Adipocyte (in vitro differentiated cells): ENCODE results near the gene ETFA.

ENCODE experiments used
- DNase-seq: peaks from one replicate; pipeline ENCODE4 v3.0.0-alpha.2; 2015; ENCODE audit warnings: low read depth
- H3K27me3 ChIP-seq: replicated peaks from 2 replicates; pipeline ENCODE4 v1.7.0; 2013; ENCODE audit warnings: mild to moderate bottlenecking, low read length, moderate library complexity; ENCODE audit not compliant: control insufficient read depth, insufficient read depth
- H3K36me3 ChIP-seq: 2 replicates; pipeline ENCODE4 v1.7.0; 2013; ENCODE audit warnings: low read length, mild to moderate bottlenecking, moderate library complexity; ENCODE audit not compliant: control insufficient read depth, insufficient read depth, severe bottlenecking
- H3K4me1 ChIP-seq: 2 replicates; pipeline ENCODE4 v1.7.0; 2013; ENCODE audit warnings: mild to moderate bottlenecking, low read length, moderate library complexity; ENCODE audit not compliant: control insufficient read depth, insufficient read depth
- H3K4me3 ChIP-seq: 2 replicates; pipeline ENCODE4 v1.7.0; 2013; ENCODE audit warnings: mild to moderate bottlenecking, low read length, moderate library complexity
- H3K9ac ChIP-seq: 2 replicates; pipeline ENCODE4 v1.7.0; 2013; ENCODE audit warnings: mild to moderate bottlenecking, low read length, moderate library complexity
- H3K9me3 ChIP-seq: 2 replicates; pipeline ENCODE4 v1.7.0; 2013; ENCODE audit warnings: mild to moderate bottlenecking, low read length, moderate library complexity; ENCODE audit not compliant: control insufficient read depth

Gene ETFA

DNA sequence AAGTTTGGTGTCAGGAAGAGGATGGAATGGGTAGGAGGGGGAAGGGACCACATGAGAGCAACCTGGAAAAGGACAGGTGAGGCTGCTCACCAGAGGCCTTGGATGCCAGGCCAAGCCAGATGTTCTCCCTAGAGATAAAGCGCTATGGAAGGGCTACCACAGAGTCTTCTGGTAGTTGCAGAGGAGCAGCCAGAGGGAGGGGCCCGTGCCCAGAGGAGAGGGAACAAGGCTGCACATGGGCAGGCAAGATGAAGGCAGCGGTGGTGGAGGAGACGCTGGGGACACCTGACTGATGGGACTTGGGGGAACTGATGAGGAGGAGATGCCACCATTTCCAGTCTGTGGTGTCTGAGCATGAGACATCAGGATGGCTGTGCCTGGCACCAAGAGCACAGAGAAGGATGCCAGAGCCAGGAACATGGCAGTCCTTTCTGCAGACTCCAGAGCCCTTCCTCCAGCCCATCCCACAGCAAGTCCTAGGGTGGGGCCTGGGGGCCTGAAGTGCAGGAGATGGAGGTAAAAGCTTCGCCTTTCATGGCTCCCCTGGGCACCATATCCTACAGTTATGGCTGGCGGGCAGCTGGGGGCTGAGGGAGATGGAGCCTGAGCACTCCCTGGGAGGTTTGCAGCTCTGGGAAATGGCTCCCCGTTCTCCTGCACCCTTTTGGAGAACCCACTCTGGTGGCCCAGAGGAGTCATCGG is 103.0 kb downstream of the ETFA start:
- peaks cover 75% of the 10 kb centered on the region for H3K36me3 ChIP-seq
- no peaks in the 10 kb centered on the region for H3K9me3 ChIP-seq
- no peaks in the 10 kb centered on the region for H3K27me3 ChIP-seq
- no peak for DNase-seq
- H3K4me1 ChIP-seq, result no peaks in the 10 kb centered on the region
- H3K9ac ChIP-seq, result no peak overlapping the region
- H3K4me3 ChIP-seq, result no peak overlapping the region

DNA sequence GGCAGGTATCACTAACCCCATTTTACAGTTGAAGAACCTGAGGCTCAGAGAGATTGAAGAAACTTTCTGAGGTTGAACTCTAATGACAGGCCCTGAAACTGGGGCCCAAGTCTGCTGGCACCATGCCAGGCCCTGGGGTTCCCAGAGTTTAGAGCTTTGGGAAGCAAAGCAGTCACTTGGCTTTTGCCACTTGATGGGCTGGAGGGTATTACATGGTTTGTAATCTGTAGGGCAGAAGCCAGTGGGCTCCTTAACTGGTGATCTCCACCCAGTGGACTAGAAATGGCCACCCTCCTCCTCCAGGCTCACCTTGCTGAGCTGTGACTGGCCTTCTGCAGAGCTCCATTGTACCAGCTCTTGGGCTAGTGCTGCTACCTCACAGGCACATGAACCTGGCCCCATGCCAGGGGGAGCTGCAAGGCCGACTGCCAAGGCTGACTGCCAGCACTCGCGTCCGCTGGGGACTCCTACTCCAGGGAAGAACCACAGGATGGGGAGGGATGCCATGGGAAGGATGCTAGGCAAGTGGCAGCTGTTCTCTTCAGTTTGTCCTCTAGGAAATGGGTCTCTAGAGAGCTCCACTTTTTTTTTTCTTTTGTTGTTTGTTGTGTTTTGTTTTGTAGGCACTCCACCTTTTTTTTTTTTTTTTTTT is 104.8 kb downstream of the ETFA start:
- no peaks in the 10 kb centered on the region for H3K9me3 ChIP-seq
- no peak overlapping the region for H3K9ac ChIP-seq
- no peaks in the 10 kb centered on the region for H3K27me3 ChIP-seq
- H3K4me1 ChIP-seq, result no peaks in the 10 kb centered on the region
- no peak overlapping the region for H3K4me3 ChIP-seq
- H3K36me3 ChIP-seq, result peaks cover 57% of the 10 kb centered on the region
- no peak for DNase-seq

DNA sequence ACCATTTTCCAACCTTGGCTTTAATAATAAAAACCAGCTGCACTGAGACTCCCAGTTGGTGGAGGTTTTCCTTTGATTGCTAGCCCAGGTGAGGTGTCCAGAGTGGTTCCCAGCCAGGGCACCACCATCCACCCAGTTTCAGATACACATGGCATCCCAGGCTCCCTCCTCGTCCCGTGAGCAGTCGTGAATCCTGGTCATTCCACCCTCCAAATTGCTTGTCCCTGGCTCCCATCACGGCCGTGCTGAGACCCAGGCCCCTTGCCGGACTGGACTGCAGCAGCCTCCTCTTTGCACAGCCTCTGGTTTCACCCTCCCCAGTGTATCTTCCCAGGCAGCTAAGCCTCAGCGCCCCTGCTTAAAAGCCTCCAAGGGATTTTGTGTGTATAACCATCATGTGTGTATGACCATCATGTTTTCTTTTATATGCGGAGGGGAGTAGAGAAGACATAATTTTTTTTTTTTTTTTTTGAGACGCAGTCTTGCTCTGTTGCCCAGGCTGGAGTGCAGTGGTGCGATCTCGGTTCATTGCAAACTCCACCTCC is 106.3 kb downstream of the ETFA start:
- Histone ChIP-seq H3K9me3 (no peaks in the 10 kb centered on the region), H3K27me3 (no peaks in the 10 kb centered on the region), H3K4me3 (no peak overlapping the region), H3K4me1 (no peaks in the 10 kb centered on the region), H3K9ac (no peak overlapping the region), H3K36me3 (peaks cover 44% of the 10 kb centered on the region)
- DNase-seq, result no peak

DNA sequence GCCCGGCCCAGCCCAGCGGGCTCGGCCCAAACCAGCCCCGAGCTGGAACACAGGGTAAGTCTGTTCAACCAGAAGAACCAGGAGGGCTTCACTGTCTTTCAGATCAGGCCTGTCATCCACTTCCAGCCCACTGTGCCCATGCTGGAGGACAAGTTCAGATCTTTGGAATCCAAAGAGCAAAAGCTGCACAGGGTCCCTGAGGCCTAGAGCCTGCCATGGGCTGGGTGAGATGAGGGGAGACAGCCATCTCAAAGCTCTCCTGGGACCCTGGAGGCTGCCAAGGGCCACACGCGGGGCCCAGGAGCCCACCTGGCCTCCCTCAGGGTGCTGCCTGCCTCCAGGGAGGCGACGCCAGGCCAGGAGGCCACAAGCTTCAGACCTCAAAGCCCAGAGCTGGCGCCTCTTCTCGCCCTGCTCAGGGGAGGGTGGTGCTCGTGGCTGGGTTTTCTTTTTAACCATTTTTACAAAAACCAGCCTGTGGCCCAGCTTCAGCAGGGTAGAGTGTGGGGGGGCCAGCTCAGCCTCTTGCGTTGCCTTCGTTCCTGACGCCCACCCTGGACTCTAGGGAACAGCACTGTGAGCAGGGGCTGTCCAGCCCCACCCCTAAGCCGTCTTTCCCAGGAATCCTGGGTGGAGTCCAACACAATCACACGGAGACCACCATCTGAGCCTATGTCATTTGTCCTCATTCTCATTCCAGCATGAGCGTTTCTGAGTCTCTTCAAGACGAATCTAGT is 107.0 kb downstream of the ETFA start:
- Histone ChIP-seq H3K27me3 (no peaks in the 10 kb centered on the region), H3K4me1 (peaks cover 2% of the 10 kb centered on the region), H3K36me3 (peaks cover 37% of the 10 kb centered on the region), H3K9me3 (no peaks in the 10 kb centered on the region), H3K4me3 (no peak overlapping the region), H3K9ac (no peak overlapping the region)
- DNase-seq, result no peak

DNA sequence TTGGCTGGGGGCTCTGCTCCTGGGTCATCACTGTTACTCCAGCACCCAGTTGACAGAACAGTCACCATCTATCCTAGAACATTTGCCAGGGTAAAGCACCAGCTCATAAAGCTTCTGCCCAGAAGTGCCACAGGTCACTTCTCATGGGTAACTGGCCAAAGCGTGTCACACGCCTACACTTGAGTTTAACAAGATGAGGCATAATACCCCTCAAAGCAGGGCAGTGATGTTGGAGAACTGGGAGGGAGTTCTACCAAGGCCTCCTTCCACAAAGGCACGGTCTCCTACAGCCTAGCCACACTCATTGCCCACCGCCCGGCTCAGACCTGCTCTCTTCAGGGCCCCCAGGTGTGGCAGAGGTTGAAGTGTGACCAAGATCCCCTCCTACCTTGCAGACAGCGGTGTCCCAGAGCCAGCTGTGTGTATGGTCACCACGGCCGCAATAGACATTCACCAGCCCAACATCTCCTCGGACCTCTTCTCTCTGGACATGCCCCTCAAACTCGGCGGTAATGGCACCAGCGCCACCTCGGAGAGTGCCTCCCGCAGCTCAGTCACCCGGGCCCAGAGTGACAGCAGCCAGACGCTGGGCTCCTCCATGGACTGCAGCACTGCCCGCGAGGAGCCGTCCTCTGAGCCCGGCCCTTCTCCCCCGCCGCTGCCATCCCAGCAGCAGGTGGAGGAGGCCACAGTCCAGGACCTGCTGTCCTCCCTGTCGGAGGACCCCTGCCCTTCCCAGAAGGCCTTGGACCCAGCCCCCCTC is 107.7 kb downstream of the ETFA start:
- Histone ChIP-seq H3K4me1 (peaks cover 10% of the 10 kb centered on the region), H3K27me3 (no peaks in the 10 kb centered on the region), H3K9me3 (no peaks in the 10 kb centered on the region), H3K4me3 (no peak overlapping the region), H3K9ac (no peak overlapping the region), H3K36me3 (peaks cover 30% of the 10 kb centered on the region)
- no peak for DNase-seq

DNA sequence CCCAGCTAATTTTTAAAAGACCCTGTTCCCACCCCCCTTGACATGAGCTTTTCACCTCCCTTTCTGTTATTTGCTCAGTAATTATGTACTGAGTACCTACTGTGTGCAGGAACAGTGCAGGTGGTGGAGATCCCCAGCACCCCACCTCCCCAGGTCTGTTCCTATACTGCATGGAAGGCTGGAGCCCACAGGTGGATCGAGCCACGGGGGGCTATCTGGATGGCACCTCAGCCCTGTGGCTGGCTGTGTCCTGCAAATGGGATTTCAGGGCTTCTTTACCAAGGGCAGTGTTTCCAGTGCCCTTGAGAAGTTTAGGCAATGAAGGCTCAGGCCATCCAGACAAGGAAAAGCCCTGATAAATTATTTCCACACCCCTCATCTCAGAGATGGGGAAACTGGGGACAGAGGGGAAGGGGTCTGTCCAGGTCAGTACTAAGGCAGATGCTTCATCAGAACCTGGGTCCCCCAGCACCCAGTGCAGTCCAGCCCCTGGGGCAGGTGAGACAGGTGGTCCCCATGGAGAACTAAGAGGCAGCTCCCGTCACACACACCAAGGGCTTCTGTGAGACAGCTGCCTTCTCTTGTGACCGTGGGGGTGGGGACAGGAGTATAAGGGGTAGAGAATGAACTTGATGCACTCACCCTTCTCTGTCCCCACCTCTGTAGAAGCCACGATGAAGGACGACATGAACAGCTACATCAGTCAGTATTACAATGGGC is 109.6 kb downstream of the ETFA start:
- no peak for DNase-seq
- Histone ChIP-seq H3K27me3 (no peaks in the 10 kb centered on the region), H3K36me3 (peaks cover 20% of the 10 kb centered on the region), H3K9me3 (no peaks in the 10 kb centered on the region), H3K9ac (no peak overlapping the region), H3K4me3 (no peak overlapping the region), H3K4me1 (peaks cover 26% of the 10 kb centered on the region)

DNA sequence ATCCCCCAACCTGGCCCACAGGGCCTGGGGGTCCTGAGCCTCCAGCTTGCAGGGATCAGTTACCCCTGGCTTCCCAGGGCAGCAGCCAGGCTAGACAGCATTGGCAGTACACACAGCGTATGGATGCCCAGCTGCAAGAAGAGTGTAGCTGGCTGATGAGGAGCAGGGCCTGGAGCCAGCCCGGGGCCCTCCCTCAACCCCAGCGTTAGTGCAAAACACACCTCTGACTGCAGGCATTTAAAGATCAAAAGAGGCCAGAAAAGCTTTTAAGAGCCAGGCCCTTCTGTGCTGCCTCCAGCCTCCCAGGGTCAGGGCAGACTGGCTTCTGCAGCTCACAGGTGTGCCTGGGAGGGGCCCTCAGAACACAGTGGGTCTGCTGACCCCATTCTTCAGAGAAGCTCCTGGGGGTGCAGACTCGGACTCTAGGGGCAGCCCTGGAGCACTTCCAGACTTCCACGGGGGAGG is 110.6 kb downstream of the ETFA start:
- peaks cover 35% of the 10 kb centered on the region for H3K4me1 ChIP-seq
- H3K4me3 ChIP-seq, result no peak overlapping the region
- no peaks in the 10 kb centered on the region for H3K27me3 ChIP-seq
- no peaks in the 10 kb centered on the region for H3K9me3 ChIP-seq
- H3K36me3 ChIP-seq, result peaks cover 10% of the 10 kb centered on the region
- no peak overlapping the region for H3K9ac ChIP-seq
- DNase-seq, result no peak

DNA sequence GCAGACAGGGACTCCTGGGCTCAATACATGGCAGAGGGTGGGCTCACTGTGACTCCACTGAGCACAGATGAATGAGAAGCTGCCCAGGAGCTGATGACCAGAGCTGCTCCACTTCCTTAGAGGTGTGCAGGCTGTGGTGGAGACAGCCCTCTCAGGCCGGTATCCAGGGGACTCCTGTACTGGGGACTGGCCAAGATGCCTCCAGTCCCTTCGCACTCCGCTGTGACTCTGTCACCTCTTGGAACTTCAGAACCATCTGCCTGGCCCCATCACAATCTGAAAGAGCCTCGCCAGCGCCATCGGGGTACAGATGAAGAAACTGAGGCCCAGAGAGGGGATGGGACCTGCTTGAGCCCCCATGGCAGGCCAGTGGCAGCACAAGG is 111.2 kb downstream of the ETFA start:
- no peak for DNase-seq
- peaks cover 35% of the 10 kb centered on the region for H3K4me1 ChIP-seq
- H3K4me3 ChIP-seq, result no peak overlapping the region
- peaks cover 8% of the 10 kb centered on the region for H3K36me3 ChIP-seq
- H3K9ac ChIP-seq, result no peak overlapping the region
- H3K9me3 ChIP-seq, result no peaks in the 10 kb centered on the region
- H3K27me3 ChIP-seq, result no peaks in the 10 kb centered on the region

DNA sequence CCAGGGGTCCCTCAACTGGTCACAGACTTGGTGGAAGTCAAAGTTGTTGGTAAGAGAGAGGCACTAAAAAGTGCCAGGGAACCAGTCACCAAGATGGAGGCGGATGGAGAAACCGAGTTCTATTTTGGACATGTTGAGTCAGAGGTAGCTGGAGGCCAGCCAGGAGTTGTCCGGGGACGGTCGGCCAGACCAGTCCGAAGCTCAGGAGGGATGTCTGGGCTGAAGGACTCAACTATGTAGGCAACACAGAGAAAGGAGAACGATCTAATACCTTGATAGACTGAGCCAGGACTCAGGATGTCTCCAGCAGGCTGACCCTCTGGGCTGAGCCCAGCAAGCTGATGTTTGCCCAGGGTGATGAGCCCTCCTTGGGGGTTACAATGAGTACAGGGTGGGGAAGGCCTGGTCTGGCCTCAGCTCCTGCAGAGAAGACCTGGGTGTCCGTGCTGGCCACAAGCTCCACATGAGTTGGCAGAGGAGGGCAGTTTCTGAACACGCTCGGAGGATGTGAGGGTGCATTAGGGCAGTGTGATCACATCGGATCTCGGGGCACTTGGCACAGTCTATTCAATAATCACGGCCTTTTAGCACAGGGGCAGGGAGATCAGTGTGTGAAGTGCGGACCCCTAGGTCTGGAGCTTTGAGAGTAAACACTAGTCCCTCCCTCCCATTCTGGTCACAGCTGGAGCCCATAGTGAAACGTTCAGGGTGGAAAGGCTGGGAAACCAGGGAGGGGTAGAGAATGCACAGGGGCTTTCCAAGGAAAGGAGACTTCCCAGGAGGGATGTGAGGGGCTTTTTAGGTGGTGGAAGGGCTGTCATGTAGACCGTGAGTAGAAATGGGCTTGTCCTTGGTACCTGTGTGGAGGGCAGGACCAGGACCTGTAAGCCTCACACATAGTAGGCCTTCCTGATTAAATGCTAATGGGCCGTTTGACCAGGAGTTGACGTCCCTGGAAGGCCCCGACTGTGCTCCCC is 111.9 kb downstream of the ETFA start:
- no peak for DNase-seq
- no peak overlapping the region for H3K4me3 ChIP-seq
- no peaks in the 10 kb centered on the region for H3K27me3 ChIP-seq
- peaks cover 35% of the 10 kb centered on the region for H3K4me1 ChIP-seq
- peaks cover 4% of the 10 kb centered on the region for H3K36me3 ChIP-seq
- no peak overlapping the region for H3K9ac ChIP-seq
- H3K9me3 ChIP-seq, result no peaks in the 10 kb centered on the region
